GM18867 (cell line): ENCODE results near the gene EFNA2.

ENCODE experiments used
- ATAC-seq: cut with Tn5 transposase; IDR thresholded peaks from one replicate; pipeline ENCODE4 v1.9.1; 2021; ENCODE audit warnings: mild to moderate bottlenecking, moderate library complexity; ENCODE audit not compliant: unreplicated experiment

The EFNA2 gene

GRCh38 chr19:1282588-1283206 lies 3.0 kb upstream of the EFNA2 start:
- no peak for ATAC-seq

- ATAC-seq: no peak
Measured at GRCh38 chr19:1283207-1283916, 2.3 kb upstream of the EFNA2 start.

DNA sequence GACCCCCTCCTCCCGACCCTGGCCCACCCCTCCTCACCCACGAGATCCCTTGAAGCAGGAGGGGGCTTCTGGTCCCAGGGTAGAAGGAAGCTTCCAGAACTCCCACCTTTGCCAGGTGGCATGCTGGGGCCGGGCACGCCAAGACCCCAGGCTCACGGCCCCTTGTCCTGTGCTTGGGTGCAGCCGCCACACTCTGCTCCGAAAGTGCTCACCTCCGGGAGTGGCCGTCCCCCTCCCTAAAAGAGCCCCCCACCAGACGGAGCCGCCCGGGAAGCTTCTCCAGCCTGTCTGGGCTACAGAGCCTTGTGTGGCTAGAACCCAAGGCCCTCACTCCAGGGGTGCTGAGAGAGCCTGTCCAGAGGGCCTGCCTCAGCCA lies 1.8 kb upstream of the EFNA2 start:
- no peak for ATAC-seq

- ATAC-seq: no peak
Measured at GRCh38 chr19:1284293-1284978, 1.2 kb upstream of the EFNA2 start.

- no peak for ATAC-seq
Measured at GRCh38 chr19:1284979-1285736, 515 bp upstream of the EFNA2 start.

GRCh38 chr19:1286487-1287353 lies 1.0 kb downstream of the EFNA2 start:
- no peak for ATAC-seq

GRCh38 chr19:1287354-1288225 lies 1.9 kb downstream of the EFNA2 start:
- no peak for ATAC-seq

GRCh38 chr19:1288226-1288612 lies 2.5 kb downstream of the EFNA2 start:
- ATAC-seq: no peak

GRCh38 chr19:1288833-1289685 lies 3.4 kb downstream of the EFNA2 start:
- no peak for ATAC-seq

- no peak for ATAC-seq
Measured at GRCh38 chr19:1289686-1290025, 4.0 kb downstream of the EFNA2 start.

DNA sequence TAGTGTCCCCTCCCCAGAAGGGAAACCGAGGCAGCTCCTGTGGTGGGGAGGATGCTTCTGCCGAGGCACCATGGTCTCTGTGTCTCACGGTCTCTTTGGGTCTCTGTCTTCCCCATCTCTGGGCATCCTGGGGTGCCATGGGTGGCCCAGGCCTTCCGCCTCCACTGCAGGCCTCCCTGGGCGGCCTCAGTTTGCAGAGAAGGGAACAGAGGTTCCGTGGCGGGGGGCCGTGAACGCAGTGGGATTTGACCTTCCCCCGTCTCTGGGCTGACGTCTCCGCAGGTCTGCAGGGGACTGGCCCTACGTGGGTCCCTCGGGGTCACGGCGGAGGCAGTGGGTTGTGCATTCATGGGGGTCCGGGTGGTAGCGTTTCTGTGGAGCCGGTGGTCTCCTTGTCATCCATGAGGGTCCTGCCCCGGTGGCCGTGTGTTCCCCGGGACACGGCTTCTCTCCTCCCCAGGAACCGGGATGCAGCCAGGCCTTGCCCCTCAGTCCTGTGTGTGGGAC lies 4.6 kb downstream of the EFNA2 start:
- no peak for ATAC-seq

GRCh38 chr19:1290703-1291651 lies 5.3 kb downstream of the EFNA2 start:
- no peak for ATAC-seq

- no peak for ATAC-seq
Measured at GRCh38 chr19:1291761-1292418, 6.2 kb downstream of the EFNA2 start.

- ATAC-seq: no peak
Measured at GRCh38 chr19:1292419-1293151, 6.9 kb downstream of the EFNA2 start.

DNA sequence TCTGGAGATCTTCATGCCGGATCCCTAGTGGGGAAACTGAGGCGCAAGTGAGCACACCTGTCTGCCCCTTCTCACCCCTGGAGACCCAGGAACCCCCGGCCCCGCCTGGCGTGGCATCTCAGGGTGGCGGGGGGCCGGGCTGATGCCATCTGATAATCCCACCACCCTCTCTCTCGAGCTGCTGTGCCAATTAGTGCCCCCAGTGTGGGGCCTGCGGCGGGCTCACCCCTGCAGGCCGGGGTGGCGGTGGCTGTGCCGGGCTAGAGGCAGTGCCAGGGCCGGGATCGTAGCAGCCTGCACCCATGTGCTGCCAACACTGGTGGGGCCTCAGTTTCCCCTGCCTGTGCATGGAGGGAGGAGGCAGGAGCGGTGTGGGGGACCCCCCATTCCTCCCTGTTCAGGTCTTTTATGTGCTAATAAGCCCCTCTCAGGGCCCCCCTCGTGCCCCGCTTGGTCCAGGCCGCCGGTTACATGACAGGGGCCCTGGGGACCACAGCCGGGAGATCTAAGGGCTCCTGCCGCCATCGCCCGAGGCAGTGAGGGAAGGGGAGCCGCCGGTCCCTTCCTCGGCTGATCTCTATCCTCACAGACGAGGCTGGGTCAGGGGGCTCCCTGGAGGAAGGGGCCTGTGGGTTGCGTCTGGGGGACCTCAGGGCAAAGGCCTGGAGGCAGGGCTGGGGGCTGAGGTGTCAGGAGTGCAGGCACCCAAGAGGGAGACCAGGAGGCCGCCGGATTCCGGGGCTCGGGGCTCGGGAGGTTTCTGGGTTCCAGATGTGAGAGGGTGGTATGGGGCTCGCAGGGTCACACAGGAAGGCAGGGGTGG lies 8.3 kb downstream of the EFNA2 start:
- no peak for ATAC-seq
